Measurements from ENCODE around the gene ABCA13.
"Not testable (repeated sequence)": the region's sequence is repeated elsewhere in the genome, so short reads cannot be mapped to it uniquely, and the experiment has no call there.

The ABCA13 gene

DNA sequence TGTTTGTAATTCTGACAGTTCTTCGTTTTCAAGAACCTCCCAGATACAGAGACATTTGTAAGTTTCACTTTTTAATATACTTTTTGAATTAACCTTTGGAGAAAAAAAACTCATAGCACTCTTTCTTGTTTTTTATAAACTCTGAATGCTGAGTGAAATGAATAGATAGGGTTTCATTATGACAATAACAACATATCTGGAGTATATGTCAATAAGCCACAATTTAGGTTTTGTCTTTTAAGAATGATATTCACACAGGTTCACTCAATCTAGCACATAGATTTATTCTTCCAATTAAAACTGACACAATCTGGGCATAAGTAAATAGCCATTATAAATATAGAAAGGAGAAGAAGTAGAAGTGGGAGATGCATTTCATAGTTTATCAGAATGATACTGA, 21.7 kb downstream of the ABCA13 start:
- H3K4me1 ChIP-seq (ENCODE audit: control insufficient read depth, insufficient read depth, low read length): 0 out of 2 replicates have a peak, but pooled peaks cover 4% of the 10 kb centered on the region
- H3K27me3 ChIP-seq (ENCODE audit: control insufficient read depth, insufficient read depth, low read length): no peaks in the 10 kb centered on the region
- no peak overlapping the region for H3K4me3 ChIP-seq (ENCODE audit: low read depth, low read length)
- no peaks in the 10 kb centered on the region for H3K36me3 ChIP-seq (ENCODE audit: control insufficient read depth, insufficient read depth, low read length)
- H3K9ac ChIP-seq (ENCODE audit: low read depth, low read length): no peak overlapping the region
- H3K9me3 ChIP-seq (ENCODE audit: control insufficient read depth, insufficient read depth, low read length): 0 out of 2 replicates have a peak, but pooled peaks cover 4% of the 10 kb centered on the region
- H3K27ac ChIP-seq (ENCODE audit: low read depth, low read length): no peak overlapping the region

DNA sequence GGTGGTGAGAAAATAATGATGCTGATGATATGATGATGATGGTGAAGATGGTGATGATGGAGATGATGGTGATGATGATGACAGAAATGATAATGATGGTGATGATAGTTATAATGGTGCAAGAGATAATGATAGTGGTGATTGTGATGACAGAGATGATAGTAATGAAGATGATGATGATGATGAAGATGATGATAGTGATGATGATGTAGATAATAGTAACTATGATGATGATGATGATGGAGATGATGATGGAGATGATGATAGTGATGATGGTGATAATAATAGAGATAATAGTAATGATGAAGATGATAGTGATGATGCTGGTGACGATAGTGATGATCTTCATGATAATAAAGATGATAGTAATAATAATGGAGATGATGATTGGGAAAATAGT, 22.2 kb downstream of the ABCA13 start:
- Histone ChIP-seq H3K27ac (ENCODE audit: low read depth, low read length) (no peak overlapping the region), H3K36me3 (ENCODE audit: control insufficient read depth, insufficient read depth, low read length) (no peaks in the 10 kb centered on the region), H3K27me3 (ENCODE audit: control insufficient read depth, insufficient read depth, low read length) (no peaks in the 10 kb centered on the region), H3K9ac (ENCODE audit: low read depth, low read length) (no peak overlapping the region), H3K4me1 (ENCODE audit: control insufficient read depth, insufficient read depth, low read length) (0 out of 2 replicates have a peak, but pooled peaks cover 4% of the 10 kb centered on the region), H3K4me3 (ENCODE audit: low read depth, low read length) (no peak overlapping the region), H3K9me3 (ENCODE audit: control insufficient read depth, insufficient read depth, low read length) (no peaks in the 10 kb centered on the region)

DNA sequence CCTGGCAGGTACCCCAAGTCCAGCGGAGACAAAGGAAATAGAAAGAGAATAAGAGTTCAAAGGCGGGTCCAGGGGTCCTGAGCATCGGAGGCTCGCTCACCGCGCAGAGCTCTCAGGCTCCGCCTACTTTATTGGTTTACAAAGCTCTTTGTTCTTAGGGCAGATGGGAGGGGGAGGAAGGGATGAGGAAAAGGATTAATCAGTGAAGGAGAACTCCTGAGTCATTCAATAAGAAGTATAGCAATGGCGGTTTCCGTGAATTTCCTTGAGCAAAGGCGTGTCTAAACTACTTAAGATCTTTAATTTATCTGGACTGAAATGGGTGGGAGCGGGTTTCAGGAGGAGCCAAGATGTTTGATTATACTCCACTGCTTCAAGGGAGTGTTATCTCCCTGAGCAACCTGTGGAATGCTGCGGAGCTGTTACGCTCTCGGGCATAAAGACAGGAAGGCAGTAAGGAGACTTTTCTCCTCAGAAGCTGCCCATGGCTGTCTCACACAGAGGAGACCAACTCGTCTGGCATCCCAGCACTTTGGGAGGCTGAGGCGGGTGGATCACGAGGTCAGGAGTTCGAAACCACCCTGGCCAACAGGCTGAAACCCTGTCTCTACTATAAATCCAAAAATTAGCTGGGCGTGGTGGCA, 29.8 kb downstream of the ABCA13 start:
- H3K27ac ChIP-seq (ENCODE audit: low read depth, low read length); H3K4me3 ChIP-seq (ENCODE audit: low read depth, low read length); H3K36me3 ChIP-seq (ENCODE audit: control insufficient read depth, insufficient read depth, low read length); H3K27me3 ChIP-seq (ENCODE audit: control insufficient read depth, insufficient read depth, low read length); H3K9ac ChIP-seq (ENCODE audit: low read depth, low read length); H3K4me1 ChIP-seq (ENCODE audit: control insufficient read depth, insufficient read depth, low read length); H3K9me3 ChIP-seq (ENCODE audit: control insufficient read depth, insufficient read depth, low read length): not testable (repeated sequence)

DNA sequence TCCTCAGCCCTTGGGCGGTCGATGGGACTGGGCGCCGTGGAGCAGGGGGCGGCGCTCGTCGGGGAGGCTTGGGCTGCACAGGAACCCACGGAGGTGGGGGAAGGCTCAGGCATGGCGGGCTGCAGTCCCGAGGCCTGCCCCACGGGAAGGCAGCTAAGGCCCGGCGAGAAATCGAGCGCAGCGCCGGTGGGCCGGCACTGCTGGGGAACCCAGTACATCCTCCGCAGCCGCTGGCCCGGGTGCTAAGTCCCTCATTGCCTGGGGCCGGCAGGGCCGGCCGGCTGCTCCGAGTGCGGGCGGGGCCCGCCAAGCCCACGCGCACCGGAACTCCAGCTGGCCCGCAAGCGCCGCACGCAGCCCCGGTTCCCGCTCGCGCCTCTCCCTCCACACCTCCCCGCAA, 31.7 kb downstream of the ABCA13 start:
- not testable (repeated sequence) for H3K27me3 ChIP-seq (ENCODE audit: control insufficient read depth, insufficient read depth, low read length); H3K27ac ChIP-seq (ENCODE audit: low read depth, low read length); H3K9me3 ChIP-seq (ENCODE audit: control insufficient read depth, insufficient read depth, low read length); H3K4me1 ChIP-seq (ENCODE audit: control insufficient read depth, insufficient read depth, low read length); H3K4me3 ChIP-seq (ENCODE audit: low read depth, low read length); H3K36me3 ChIP-seq (ENCODE audit: control insufficient read depth, insufficient read depth, low read length); H3K9ac ChIP-seq (ENCODE audit: low read depth, low read length)

DNA sequence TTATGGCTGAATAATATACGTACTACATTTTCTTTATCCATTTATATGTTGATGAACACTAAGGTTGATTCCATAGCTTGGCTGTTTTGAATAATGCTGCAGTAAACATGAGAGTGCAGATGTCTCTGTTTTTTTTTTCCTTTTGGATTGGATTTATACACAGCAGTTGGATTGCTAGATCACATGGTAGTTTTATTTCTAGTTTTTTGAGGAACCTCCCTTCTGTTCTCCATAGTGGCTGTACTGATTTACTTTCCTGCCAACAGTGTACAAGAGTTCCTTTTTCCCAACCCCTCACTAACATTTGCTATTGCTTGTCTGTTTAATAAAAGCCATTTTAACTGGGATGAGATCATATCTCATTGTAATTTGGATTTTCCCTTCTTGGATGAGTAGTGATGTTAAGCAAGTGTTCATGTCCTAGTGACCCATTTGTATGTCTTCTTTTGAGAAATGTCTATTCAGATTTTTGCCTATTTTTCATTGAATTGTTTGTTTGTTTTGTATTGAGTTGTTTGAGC, 36.0 kb downstream of the ABCA13 start:
- Histone ChIP-seq H3K9ac (ENCODE audit: low read depth, low read length) (no peak overlapping the region), H3K9me3 (ENCODE audit: control insufficient read depth, insufficient read depth, low read length) (no peaks in the 10 kb centered on the region), H3K27ac (ENCODE audit: low read depth, low read length) (no peak overlapping the region), H3K4me1 (ENCODE audit: control insufficient read depth, insufficient read depth, low read length) (no peaks in the 10 kb centered on the region), H3K36me3 (ENCODE audit: control insufficient read depth, insufficient read depth, low read length) (no peaks in the 10 kb centered on the region), H3K4me3 (ENCODE audit: low read depth, low read length) (no peak overlapping the region), H3K27me3 (ENCODE audit: control insufficient read depth, insufficient read depth, low read length) (no peaks in the 10 kb centered on the region)

- H3K4me1 ChIP-seq (ENCODE audit: control insufficient read depth, insufficient read depth, low read length): no peaks in the 10 kb centered on the region
- H3K36me3 ChIP-seq (ENCODE audit: control insufficient read depth, insufficient read depth, low read length): no peaks in the 10 kb centered on the region
- no peaks in the 10 kb centered on the region for H3K27me3 ChIP-seq (ENCODE audit: control insufficient read depth, insufficient read depth, low read length)
- no peak overlapping the region for H3K9ac ChIP-seq (ENCODE audit: low read depth, low read length)
- H3K4me3 ChIP-seq (ENCODE audit: low read depth, low read length): no peak overlapping the region
- H3K27ac ChIP-seq (ENCODE audit: low read depth, low read length): no peak overlapping the region
- H3K9me3 ChIP-seq (ENCODE audit: control insufficient read depth, insufficient read depth, low read length): no peaks in the 10 kb centered on the region
Measured at GRCh38 chr7:48209004-48209600, 37.8 kb downstream of the ABCA13 start.

- no peak overlapping the region for H3K27ac ChIP-seq (ENCODE audit: low read depth, low read length)
- no peak overlapping the region for H3K9ac ChIP-seq (ENCODE audit: low read depth, low read length)
Measured at GRCh38 chr7:48213226-48213625, 42.0 kb downstream of the ABCA13 start.

GRCh38 chr7:48217266-48217665, 46.0 kb downstream of the ABCA13 start:
- Histone ChIP-seq H3K9ac (ENCODE audit: low read depth, low read length) (no peak overlapping the region), H3K4me3 (ENCODE audit: low read depth, low read length) (no peak overlapping the region), H3K4me1 (ENCODE audit: control insufficient read depth, insufficient read depth, low read length) (no peaks in the 10 kb centered on the region), H3K27ac (ENCODE audit: low read depth, low read length) (no peak overlapping the region), H3K9me3 (ENCODE audit: control insufficient read depth, insufficient read depth, low read length) (no peaks in the 10 kb centered on the region), H3K36me3 (ENCODE audit: control insufficient read depth, insufficient read depth, low read length) (no peaks in the 10 kb centered on the region), H3K27me3 (ENCODE audit: control insufficient read depth, insufficient read depth, low read length) (no peaks in the 10 kb centered on the region)

More at GRCh38 chr7:48213226-48213625, 42.0 kb downstream of the ABCA13 start:
- H3K4me1 ChIP-seq (ENCODE audit: control insufficient read depth, insufficient read depth, low read length): no peaks in the 10 kb centered on the region
- no peaks in the 10 kb centered on the region for H3K9me3 ChIP-seq (ENCODE audit: control insufficient read depth, insufficient read depth, low read length)
- H3K36me3 ChIP-seq (ENCODE audit: control insufficient read depth, insufficient read depth, low read length): no peaks in the 10 kb centered on the region
- H3K4me3 ChIP-seq (ENCODE audit: low read depth, low read length): no peak overlapping the region
- no peaks in the 10 kb centered on the region for H3K27me3 ChIP-seq (ENCODE audit: control insufficient read depth, insufficient read depth, low read length)

DNA sequence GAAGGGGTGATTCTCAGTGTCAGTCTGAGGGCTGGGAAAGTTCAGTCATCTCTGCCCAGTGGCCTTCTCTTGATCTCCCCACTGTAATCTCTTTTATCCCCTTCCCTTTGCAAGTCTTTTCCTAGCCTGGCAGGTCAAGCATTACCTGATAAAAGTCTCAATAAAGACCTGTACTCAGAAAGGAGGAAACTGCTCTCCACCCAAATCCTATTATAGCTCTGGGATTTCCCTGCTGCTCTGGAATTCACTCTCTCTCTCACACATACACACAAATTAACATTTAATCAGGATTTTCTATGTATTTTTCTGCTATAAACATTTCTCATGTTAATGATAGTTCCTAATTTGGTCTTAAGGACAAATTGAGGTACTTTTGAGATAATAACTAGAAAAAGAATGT, 46.5 kb downstream of the ABCA13 start:
- no peaks in the 10 kb centered on the region for H3K36me3 ChIP-seq (ENCODE audit: control insufficient read depth, insufficient read depth, low read length)
- no peak overlapping the region for H3K27ac ChIP-seq (ENCODE audit: low read depth, low read length)
- no peak overlapping the region for H3K4me3 ChIP-seq (ENCODE audit: low read depth, low read length)
- H3K9ac ChIP-seq (ENCODE audit: low read depth, low read length): no peak overlapping the region
- H3K4me1 ChIP-seq (ENCODE audit: control insufficient read depth, insufficient read depth, low read length): no peaks in the 10 kb centered on the region
- no peaks in the 10 kb centered on the region for H3K9me3 ChIP-seq (ENCODE audit: control insufficient read depth, insufficient read depth, low read length)
- H3K27me3 ChIP-seq (ENCODE audit: control insufficient read depth, insufficient read depth, low read length): no peaks in the 10 kb centered on the region

GRCh38 chr7:48224042-48224441, 52.8 kb downstream of the ABCA13 start:
- no peaks in the 10 kb centered on the region for H3K9me3 ChIP-seq (ENCODE audit: control insufficient read depth, insufficient read depth, low read length)
- no peak overlapping the region for H3K27ac ChIP-seq (ENCODE audit: low read depth, low read length)
- H3K4me3 ChIP-seq (ENCODE audit: low read depth, low read length): no peak overlapping the region
- H3K27me3 ChIP-seq (ENCODE audit: control insufficient read depth, insufficient read depth, low read length): no peaks in the 10 kb centered on the region
- H3K36me3 ChIP-seq (ENCODE audit: control insufficient read depth, insufficient read depth, low read length): no peaks in the 10 kb centered on the region
- H3K4me1 ChIP-seq (ENCODE audit: control insufficient read depth, insufficient read depth, low read length): no peaks in the 10 kb centered on the region
- no peak overlapping the region for H3K9ac ChIP-seq (ENCODE audit: low read depth, low read length)

GRCh38 chr7:48225101-48225500, 53.8 kb downstream of the ABCA13 start:
- Histone ChIP-seq H3K4me1 (ENCODE audit: control insufficient read depth, insufficient read depth, low read length) (no peaks in the 10 kb centered on the region), H3K27ac (ENCODE audit: low read depth, low read length) (no peak overlapping the region)

More at GRCh38 chr7:48225101-48225500, 53.8 kb downstream of the ABCA13 start:
- Histone ChIP-seq H3K36me3 (ENCODE audit: control insufficient read depth, insufficient read depth, low read length) (no peaks in the 10 kb centered on the region), H3K27me3 (ENCODE audit: control insufficient read depth, insufficient read depth, low read length) (no peaks in the 10 kb centered on the region), H3K4me3 (ENCODE audit: low read depth, low read length) (no peak overlapping the region), H3K9me3 (ENCODE audit: control insufficient read depth, insufficient read depth, low read length) (no peaks in the 10 kb centered on the region), H3K9ac (ENCODE audit: low read depth, low read length) (no peak overlapping the region)

Measured in HUES48 (cell line).